T-helper 1 cell treated with Interleukin-12 subunit alpha and Interleukin-12 subunit beta and Interleukin-4 antibody, amounts not matched to agents 30 ng/mL and 1 ng/mL, for 36 hours (primary cell): ENCODE results near the gene JMJD6. TPM values are rescaled to one million over a fixed set of nuclear protein-coding genes. Genes with fewer than 3 reads are reported as not detected.
"Not testable (repeated sequence)": the region's sequence is repeated elsewhere in the genome, so short reads cannot be mapped to it uniquely, and the experiment has no call there.

ENCODE experiments used
- intact Hi-C: fragments of 100-400 bp; cut with micrococcal nuclease; formaldehyde crosslinking; loops from one replicate; pipeline ENCODE4 v1.15.1; 2024
- total RNA-seq: library from RNA; stranded (reverse); gene quantifications from 2 replicates; pipeline ENCODE4 v1.2.3, GENCODE V29; 2022

The JMJD6 gene
- total RNA-seq = 69.6 and 73.4 TPM in 2 replicates

GRCh38 chr17:76726231-76726775 is at the start of gene JMJD6:
JMJD6 (minus strand) TSS chr17:76726606; CDS start chr17:76726475, 131 bp downstream.
- intact Hi-C loops = loop anchor here (1.0 to 5.0 kb wide), 12 partner anchors 10 to 949 kb away; partner anchors contain the start of genes MXRA7, SEC14L1, SRSF2 and UBE2O

DNA sequence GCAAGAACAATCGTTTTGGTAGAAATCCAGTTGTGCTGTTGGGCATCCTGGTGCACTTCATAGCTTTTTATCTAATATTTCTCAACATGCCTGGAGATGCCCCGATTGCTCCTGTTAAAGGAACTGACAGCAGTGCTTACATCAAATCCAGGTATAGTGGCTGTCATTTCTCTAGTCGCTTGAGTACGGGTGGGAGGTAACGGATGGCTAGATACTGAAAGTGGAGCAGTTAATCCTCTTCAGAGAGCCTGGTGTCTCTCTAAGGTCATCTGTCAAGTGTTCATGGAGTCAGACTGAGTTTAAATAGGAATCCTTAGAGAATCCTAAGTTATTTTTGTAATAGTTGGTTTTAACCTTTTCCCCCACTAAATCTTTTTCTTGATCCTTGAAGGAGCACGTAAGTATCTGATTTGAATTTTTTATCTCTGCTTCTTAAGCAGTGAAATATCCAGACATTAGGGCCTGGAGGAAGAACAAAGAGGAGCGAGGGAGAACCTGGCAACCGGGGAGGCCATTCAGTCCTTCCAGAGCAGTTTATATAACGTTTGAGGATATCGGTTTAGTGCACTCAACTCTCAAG is 48.7 kb upstream of the JMJD6 start:
- intact Hi-C loops = no loop called here

DNA sequence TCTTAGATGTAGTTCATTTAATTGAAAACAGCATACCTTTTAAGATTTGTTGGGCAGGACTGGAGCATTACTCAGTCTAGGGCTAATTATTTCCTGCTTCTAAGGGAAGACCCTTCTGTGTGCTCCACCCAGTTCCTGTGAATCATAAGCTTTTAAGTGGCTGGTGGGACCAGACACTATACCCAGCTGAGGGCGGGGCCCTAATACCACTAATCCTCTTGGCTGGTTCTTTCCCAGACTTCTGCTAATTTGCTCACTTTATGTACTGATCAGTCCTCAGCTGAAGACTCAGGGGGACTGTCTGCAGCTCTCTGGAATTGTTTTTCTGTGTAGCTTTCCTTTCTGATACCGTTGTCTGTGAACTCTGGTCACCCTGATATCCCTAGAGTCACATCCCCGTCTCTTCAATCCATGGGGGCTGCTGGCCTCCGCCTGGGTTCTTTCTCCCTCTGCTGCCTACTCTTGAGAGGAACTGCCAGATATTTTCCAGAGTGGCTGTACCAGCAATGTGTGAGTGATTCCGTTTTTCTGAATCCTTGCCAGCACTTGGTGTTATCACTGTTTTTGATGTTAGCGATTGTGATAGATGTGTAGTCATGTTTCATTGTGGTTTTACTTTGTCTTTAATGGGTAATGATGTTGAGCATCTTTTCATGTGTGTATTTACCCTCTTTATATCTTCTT is 46.6 kb upstream of the JMJD6 start:
- intact Hi-C loops = loop anchor here (2.0 kb wide), 1 partner anchor 20 kb away; no protein-coding TSS in a partner anchor

DNA sequence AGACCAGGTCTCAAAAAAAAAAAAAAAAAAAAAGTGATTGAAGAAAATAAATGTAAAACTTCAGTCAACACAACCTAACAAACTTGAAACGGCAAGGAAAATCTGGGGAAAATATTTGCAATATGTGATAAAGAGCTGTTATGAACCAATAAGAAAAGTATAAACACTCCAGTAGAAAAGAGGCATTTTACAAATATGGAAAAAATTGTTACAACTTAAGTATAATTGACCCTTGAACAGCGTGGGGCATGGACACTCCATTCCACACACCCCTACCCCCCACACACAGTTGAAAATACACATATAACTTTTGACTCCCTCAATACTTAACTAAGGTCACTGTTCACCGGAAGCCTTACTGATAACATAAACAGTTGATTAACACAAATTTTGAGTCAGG is 32.2 kb upstream of the JMJD6 start:
- intact Hi-C loops = no loop called here

- intact Hi-C loops = no loop called here
Observed at GRCh38 chr17:76757256-76757655, 30.9 kb upstream of the JMJD6 start.

GRCh38 chr17:76755285-76755684 is 28.9 kb upstream of the JMJD6 start:
- intact Hi-C loops = no loop called here

DNA sequence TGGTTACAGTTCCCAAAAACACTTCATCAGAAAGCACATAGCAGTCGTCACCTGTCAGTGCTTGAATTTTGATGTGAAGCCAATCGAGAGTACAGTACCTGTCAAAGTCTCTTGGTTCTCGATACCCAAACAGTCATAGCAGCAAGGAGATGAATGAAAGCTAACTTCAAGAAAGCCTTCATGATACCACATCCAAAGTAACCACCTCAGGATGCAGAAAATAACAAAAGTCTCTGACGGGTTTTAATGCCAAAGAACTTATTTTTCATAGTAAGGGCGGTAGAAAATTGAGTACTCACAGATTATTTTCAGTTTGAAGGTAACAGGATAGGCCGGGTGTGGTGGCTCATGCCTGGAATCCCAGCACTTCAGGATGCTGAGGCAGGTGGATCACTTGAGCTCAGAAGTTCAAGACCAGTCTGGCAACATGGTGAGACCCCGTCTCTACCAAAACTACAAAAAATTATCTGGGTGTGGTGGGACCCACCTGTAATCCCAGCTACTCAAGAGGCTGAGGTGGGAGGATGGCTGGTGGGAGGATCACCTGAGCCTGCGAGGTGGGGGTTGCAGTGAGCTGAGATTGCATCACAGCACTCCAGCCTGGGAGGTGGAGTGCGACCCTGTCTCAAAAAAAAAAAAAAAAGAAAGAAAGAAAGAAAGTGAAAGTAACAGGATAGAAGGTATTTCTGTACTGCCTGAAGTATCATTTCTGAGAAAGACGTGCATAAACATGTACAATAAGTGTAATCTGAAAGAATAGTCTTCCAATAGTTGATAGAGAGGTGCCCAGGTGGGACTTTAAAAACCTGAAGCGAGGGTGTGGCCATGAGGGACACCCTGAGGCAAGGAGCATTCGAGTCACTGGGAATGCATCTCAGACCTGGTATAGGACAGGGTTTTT is 26.9 kb upstream of the JMJD6 start:
- intact Hi-C loops = loop anchor here (1.0 to 2.0 kb wide), 4 partner anchors 15 to 37 kb away; partner anchors contain the start of genes JMJD6, METTL23 and MFSD11

DNA sequence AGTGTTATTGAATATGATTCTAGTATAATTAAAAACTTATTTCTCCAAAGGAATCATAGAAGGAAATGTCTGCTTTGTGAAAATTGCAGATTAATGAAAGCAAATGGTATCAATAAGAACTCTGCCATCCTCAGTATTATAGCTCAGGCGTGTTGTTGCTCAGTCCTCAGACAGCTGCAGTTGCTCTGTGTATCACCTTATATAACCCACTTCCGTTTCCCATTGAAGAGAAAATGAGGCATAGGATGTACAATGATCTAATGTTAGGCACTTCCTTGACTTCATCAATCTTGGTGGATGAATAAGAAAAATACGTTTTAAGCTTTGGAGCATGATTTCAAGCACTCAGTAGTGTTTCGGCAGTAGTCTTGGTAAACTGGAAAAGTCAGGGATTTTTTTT is 25.6 kb upstream of the JMJD6 start:
- intact Hi-C loops = loop anchor here (2.0 kb wide), 2 partner anchors 21 to 39 kb away; no protein-coding TSS in a partner anchor

DNA sequence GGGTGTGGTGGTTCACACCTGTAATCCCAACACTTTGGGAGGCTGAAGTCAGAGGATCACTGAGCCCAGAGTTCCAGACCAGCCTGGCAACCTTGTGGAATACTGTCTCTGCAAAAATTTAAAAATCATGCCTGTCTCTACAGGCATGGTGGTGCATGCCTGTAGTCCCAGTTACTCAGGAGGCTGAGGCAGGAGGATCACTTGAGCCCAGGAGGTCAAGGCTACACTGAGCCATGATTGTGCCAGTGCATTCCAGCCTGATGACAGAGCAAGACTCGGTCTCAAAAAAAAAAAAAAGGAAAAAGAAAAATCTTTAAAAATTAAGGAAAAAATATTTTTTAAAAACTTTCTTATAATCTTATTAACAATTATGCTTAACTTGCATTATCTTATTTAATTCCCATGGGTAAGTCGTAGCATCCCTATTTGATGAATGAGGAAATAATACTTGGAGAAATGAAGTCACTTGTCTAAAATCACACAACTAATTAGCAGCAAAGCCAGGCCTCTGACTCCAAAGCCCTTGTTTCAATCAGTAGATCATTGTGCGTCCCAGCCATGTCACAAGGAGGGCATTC is 25.1 kb upstream of the JMJD6 start:
- intact Hi-C loops = no loop called here

DNA sequence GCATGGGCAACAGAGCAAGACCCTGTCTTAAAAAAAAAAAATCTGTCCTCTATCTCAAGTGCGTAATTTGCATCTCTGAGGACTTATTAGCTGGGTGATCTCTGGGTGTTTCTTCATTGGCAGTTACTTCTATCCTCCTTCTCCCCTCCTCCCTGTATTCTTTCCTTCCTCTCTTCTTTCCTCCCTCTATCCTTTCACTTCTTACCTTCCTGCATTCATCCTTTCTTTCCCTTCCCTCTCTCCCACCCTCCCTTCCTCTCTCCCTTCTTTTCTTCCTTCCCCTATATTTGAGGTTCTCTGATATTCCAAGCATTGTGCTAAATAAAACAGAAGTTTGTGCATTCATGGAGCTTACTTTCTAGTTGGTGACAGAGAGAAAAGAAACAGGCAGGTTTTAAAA is 22.3 kb upstream of the JMJD6 start:
- intact Hi-C loops = no loop called here

DNA sequence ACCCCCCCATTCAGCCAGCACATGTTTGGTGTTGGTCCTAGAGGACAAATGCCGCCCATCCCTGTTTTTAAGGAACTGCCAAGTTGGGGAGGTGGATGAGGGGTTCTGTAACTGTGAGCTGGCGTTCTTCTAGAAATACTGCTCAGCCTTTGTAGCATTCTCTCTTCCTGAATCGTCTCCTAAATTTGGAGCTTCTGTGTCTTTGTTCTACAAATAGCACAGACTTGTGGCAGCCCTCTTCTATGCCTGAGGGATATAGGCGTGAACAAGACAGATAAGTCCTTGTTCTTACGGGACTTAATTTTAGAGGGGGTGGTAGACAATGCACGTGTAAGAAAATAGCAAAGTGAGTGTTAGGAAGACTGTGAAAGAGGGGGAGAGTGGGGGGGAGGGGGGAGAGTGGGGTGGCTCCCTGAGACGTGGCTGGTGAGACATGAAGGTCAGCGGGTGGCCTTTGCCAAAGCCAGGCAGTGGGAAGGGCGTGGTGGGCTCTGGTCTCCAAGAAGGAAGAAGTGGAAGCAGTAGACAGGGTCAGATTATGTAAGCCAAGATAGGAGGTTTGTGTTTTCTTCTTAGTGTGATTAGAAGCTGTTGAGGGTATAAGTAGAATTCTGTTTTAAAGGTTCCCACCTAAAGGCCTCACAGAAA is 21.4 kb upstream of the JMJD6 start:
- intact Hi-C loops = no loop called here

DNA sequence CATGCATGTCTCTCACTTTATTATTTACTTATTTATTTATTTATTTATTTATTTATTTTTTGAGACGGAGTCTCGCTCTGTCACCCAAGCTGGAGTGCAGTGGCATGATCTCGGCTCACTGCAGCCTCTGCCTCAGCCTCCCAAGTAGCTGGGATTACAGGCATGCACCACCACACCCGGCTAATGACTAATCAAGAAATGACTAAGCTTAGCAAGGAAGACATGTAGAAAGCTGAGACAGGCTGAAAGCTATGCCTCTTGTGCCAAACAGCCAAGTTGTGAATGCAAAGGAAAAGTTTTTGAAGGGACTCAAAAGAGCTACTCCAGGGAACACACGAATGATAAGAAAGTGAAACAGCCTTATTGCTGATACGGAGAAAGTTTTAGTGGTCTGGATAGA is 19.4 kb upstream of the JMJD6 start:
- intact Hi-C loops = not testable (repeated sequence)

GRCh38 chr17:76744747-76745146 is 18.3 kb upstream of the JMJD6 start:
- intact Hi-C loops = no loop called here

- intact Hi-C loops = no loop called here
Observed at GRCh38 chr17:76742958-76743357, 16.6 kb upstream of the JMJD6 start.

GRCh38 chr17:76740329-76741118 is 14.1 kb upstream of the JMJD6 start:
- intact Hi-C loops = no loop called here

GRCh38 chr17:76739568-76740115 is 13.2 kb upstream of the JMJD6 start:
- intact Hi-C loops = loop anchor here (5.0 to 10.0 kb wide), 5 partner anchors 475 to 1393 kb away; partner anchors contain the start of genes TMC8, TNRC6C, UBALD2 and UNK

GRCh38 chr17:76738468-76738850 is 12.1 kb upstream of the JMJD6 start:
- intact Hi-C loops = loop anchor here (1.0 to 10.0 kb wide), 7 partner anchors 15 to 1394 kb away; partner anchors contain the start of genes TMC8, TNRC6C, UBALD2 and UNK

- intact Hi-C loops = loop anchor here (1.0 to 10.0 kb wide), 15 partner anchors 12 to 1394 kb away; partner anchors contain the start of genes JMJD6, METTL23, SEC14L1 and TMC8
Observed at GRCh38 chr17:76737676-76738467, 11.5 kb upstream of the JMJD6 start, which contains the start of gene MFSD11. MFSD11 (plus strand) TSS chr17:76738119; CDS start chr17:76738353, 234 bp downstream.
